Islet precursor cell (in vitro differentiated cells): ENCODE data around the gene TNS3.

ENCODE experiments used
- DNase-seq: peaks from one replicate; pipeline ENCODE4 v3.0.0-alpha.2; 2018

Gene TNS3

DNA sequence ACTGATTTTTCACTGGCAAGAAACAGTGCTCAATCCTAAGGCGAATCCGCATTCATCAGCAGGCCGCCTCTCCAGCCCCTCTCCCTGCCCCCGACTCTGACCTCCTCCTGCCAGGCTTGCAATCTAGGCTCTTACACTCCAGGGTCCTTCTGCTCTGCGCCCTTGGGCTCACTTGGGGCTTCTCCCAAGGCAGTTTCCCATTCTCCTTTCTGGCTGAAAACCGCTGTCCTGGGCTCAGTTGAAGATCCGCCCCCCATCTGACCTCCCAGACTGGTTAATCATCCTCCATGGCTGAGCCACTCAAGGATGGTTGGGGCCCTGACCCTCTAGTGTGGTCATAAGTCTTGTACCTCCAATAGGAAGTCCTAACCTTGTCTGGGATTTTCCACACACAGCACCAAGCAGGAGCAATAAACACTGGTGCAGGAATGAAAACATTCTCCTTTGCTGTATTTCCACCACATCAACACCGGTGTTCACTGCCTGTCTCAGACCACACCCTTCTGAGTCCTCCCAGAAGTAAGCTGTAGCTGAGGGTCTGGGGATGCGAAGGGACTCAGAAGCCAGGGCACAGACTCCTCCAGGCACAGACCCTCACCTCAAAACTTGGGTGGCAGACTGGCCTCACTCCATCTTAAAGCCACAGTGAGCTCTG is 42.4 kb downstream of the TNS3 start:
- DNase-seq: peak; percentile 77

DNA sequence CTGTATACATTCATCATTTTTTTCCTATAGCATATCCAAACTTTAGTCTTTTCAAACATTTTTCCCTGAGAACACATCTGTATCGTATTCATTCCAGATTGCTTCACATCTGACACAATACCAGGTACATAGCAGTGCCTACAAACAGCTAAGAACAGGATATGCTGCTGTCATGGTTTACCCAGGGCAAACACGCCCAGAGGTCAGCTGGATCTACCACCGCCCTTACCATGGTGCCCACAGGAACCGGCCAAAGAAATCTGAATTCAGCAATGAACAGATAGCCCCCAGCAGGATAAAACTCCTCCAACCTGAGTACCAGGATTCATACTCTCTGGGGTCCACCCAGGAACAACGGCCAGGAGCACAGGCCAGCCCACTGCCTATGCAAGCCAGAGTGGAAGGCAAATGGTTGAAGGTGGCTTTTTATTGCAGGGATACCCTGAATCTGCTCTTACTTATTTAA is 43.0 kb downstream of the TNS3 start:
- no peak for DNase-seq

DNA sequence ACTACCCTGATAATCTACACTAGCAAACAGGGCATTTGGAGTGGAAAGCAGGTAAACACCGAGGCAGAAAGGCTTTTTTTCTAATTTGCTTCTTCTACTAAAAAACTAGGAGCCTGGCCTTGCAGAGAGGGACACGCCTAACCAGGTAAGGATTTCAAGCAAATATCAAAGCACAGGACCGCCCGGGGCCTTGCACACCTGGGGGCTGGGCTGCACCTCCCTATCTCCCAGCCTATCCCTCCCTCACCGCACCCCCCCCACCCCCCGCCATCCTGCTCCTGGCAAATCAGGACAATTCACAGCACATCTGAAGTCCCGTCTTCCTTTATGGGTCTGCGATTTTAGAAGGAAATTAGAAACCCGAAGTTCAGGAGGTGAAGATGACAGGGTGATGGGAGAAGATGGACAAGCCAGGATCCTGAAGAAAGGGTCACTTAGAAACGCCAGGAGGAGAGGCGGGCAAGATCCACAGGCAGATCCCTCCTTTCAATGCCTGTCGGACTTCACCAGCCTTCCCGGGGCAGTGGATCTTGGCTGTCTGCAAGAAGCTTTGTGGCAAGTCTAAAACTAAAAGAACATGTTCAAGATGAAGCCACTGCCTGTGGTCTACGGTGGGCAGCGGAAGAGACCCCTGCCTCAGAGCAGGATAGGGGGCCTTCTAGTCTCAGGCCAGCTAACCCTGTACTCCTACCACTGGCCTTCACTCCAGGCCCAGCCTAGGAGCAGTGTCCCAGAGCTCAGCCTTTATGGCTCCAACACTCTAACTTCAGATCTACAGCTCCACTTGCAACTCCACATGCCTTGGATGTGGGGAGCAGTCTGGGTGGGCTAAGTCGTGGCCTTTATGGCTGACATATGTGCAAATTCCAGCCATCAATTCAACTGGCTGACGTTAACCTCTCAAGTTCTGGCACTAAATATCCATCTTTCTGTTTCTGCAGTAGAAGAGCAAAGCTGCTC is 43.9 kb downstream of the TNS3 start:
- DNase-seq: no peak

DNA sequence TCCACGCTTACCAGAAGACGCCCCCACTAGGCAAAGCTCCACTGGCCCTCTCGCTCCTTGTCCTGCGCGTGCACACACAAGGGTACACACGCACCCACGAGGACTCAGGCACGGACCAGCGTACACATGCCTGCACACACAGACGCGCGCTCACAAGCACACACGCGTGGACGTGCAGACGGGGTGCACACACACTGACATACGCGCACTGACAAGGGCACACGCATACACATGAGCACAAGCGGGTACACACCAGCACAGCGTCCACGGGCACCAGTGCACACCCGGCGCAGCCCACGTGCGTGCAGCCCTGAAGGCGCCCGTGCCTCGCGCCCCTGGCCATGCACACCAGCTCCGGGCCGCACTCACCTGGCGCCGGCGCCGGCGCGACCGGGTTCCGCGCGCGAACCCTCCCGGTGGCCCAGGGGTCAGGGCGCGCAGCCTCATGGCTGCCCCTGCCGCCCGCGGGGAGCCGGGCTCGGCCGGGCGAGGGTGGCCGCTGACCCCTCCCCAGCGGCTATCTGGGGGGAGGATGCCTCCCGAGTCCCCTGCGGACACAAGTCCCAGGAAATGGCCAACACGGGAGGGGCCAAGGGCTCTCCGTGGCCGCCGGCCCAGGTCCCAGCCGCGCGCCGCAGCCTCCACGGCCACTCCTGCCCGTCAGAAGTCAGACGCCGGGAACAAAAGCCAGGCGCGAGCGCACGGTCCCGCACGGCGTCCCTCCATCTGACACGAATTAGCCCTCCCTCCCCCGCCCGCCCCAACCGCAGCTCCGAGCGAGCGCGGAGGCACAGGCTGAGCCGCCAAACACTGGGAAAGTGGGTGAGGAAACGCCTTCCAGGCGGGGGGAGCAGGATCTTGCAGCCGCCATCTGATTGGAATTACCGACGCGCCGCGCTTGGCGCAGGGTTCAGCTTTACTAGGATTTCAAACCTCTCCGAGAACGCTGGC is 45.0 kb downstream of the TNS3 start:
- DNase-seq: peak; percentile 89

DNA sequence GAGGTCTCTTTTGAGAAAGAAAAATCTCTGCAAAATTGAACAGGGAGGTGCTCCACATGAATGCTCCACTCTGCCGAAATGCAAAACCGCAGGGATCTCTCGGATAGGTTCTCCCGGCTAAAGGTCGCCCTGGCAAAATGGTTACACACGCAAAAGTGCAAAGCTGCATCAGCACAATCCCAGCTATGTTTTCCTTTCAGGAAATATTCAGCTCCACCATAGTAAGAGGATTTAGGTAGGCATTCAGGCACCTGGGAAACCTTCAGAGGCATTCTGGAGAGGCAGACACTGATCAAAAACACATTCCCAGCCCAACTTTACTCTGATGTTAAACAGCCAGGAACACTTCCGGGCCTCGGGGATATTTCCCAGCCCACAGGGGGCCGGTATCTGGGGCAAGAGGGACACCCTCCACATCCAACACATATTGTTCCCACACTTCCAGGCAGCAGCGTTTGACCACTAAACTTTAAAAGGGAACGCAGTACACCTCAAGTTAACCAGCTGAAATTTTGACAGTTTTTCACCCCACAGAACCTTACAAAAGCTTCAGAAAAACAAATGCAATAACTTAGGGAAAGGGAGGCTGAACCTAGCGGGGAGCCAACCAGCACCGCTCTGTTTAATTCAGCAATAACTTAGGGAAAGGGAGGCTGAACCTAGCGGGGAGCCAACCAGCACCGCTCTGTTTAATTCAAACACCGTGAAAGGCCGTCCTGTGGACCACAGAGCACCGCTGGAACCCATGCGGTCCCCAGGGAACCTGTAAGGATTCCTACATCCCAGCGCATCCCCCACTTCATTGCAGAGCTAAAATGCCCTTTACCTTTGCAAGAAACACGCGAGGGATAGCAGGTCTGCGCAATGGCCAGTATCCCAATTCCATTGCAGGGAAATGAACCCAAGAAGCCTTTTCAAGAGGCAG is 45.9 kb downstream of the TNS3 start:
- DNase-seq: peak; percentile 89

DNA sequence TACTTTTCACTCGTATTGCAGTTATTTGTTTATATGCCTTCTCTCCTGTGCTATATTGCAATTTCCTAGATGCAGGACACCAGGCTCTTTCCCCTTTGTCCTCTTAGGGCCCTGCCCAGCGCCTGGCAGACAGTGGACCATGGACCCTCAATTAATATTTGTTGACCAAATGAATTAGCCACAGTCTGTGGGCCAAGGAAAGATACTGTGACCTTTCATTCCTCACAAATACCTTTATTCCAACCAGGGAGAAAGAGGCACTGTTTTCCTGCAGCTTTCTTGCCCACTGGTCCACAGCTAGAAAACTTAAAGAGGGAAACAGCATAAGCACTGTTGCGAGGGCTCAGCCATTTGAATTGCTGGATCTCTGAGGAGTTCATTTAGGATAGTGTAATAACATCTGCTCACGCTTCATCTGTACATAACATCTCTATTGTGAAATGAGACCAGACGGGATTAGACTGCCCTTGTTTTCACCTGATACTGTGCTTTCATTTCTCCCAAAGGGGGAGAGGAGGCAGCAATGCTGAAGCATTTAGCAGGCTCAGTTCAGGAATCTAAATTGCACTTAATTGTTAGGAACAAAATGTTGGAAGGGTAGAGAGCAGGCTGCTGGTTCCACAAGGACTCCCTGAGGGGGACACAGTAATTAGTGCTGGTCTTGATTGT is 46.7 kb downstream of the TNS3 start:
- DNase-seq: peak; percentile 86

DNA sequence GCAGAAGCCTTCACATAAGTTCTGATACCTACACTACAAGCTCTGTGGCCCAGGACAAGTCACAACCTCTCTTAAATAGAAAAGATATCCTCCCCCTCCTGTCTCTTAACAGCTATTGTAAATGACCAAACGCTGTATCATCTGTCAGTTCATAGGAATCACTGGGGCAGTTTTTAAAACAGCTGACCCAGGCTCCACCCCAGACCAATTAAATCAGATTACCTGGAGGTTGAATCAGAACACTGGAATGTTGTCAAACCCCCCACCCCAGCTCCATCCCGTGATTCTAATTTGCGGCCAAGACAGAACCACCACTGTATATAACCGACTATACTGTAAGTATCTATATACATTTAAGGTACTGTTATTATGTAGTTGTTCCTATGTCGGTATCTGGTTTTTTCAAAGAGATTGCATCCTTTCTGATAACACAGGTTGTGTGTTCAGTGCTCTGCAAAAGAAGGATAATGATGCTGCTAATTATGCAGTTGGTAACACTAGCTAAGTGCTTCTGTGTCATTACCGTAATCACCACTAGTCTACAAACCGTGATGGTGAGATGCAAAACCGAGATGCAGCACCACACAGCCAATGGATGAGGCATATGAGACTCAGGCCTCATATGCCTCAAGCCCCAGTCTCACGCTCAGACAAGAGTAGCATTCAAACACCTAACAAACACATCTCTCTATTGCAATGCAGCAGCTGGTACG is 47.4 kb downstream of the TNS3 start:
- DNase-seq: peak; percentile 95

DNA sequence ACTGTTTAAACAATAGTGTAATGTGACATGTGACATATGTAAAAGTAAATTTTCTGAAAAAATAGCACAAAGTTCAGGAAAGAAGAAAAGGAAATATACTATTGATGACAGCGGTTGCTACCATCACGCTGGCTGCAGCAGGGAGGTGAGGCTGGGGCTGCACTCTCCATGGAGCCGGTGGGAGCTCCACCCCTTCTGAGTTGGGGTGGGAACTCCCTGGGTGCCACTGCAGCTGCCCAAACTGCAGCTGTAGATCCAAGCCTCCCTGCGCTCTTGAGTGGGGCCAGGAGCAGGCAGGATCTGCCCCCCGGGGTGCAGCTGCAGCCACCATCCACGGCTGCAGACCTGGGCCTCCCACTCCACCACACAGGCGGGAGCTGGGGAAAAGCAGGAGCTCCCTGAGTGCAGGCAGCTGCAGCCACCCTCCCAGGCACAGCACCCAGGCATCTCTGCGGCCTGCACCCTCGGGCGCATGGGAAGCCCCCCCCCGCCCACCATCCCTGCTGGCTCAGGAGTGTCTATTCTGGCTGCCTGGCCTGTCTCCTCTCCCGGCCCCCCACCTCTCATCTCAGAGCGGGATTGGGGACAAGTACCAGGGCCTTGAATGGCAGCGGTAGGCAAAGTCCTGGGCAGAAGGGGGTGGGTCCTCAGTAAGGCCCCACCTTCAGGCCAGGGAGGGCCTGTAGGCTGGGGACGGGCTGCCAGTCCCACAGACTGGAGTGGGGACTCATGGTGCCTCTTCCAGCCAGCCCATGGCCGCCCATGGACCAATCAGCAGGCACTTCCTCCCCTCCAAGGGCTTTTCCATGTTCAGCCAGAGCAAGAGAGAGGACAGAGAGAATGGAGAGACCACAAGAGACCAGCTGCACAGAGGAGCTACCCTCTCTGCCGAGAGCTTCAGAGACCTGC is 50.1 kb downstream of the TNS3 start:
- peak; percentile 49 for DNase-seq

DNA sequence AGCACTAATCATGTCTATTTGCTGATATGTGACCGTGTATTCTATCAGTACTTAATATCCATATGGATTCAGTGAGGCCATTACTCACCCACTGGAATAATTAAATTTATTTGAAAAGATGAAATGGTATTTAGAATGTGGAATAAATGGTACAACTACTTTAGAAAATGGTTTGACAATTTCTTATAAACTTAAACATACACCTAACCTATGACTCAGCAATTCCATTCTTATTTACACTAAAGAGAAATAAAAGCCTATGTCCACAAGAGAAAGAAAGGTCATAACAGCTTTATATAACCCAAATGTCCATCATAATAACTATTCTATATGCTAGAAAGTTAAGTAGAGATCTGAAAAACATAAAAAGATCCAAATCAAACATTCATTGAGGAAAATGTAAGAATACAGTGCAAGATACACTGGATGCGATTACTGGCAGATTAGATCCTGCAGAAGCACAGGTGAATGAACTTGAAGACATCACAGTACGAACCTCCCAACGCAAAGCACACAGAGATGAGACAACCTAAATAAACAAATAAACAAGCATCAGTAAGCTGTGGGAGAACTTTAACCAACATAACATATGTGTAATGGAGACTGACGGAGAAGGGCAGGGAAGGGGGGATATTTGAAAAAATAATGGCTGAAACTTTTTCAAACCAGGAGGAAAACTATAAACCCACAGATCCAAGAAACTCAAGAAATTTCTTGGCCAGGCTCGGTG is 51.9 kb downstream of the TNS3 start:
- no peak for DNase-seq

DNA sequence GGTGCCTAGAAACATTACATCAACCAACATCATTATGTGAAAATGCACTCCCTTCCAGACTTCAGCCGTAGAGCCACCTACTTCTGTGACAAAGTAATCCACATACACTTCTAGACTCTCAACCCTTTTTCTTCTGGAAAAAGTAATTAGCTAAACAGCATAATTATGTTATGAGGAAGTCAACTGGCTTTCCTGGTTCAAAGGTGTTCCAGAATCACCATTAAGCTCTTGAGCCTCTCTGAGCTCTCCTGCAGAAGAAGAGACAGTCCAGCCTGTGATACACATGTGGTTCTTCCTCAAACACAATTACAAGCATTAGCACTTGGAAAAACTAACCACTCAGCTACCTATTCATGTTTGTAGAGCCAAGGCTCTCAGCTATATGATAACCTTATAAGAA is 52.5 kb downstream of the TNS3 start:
- no peak for DNase-seq

DNA sequence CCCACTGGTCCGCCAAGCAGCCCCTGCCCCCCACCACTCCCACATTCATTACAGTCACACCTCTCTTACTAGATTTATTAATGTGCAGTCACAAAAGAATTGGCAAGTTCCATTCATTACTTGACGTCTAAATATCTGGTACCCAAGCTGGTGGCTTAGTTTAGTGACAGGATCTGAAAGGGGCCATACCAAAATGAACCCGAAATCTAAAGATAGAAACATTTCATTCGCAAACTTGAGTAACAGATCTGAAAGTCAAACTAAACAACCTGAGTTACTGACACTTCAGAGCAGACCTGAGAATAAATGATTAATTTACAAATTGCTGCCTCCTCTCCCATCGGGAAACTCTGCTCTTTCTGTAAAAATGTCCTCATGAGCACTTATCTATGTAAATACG is 53.4 kb downstream of the TNS3 start:
- no peak for DNase-seq

DNA sequence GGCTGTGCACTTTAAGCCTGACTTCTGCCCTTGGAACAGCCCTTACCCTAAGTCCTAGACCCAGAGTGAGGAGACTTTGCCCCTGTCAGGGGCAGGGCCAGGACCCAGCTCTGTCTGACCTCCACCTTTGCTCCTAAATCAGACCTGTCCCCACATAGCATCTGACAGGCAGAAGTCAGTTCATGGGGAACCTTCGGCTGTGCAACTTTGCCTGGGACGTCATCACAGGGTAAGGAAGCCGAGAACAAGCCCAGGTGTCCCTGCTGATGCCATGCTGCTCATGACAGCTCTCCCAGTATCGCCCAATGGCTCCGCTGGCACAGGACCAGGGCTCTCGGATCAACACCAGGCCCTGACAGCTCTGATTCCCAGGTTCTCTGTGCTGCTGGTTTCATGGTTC is 55.4 kb downstream of the TNS3 start:
- no peak for DNase-seq

DNA sequence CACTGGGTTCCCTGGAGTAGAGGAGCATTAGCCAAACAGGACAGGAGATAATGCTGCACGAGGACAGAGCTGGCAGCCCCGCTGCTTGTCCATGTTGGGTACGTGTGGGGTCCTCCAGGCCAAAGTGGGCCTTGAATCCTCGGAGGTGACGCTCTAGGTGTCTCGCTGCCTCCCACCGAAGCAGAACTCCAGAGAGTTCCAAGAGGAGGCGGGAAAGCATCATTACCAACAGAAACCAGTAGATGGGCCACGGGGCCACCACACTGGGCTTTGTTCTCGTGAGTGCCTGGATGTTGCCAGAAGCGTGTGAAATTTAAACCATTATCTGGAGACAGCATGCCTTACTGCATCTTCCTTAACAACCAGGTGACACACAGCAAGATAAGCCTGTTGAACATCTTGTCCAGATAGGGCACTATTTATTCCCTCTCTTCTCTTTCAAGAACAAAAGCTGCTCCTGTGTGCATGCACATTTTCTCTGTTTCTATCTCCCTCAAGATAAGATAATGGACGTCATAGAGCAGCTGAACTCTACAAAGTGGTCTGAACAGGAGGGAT is 56.8 kb downstream of the TNS3 start:
- DNase-seq: no peak

DNA sequence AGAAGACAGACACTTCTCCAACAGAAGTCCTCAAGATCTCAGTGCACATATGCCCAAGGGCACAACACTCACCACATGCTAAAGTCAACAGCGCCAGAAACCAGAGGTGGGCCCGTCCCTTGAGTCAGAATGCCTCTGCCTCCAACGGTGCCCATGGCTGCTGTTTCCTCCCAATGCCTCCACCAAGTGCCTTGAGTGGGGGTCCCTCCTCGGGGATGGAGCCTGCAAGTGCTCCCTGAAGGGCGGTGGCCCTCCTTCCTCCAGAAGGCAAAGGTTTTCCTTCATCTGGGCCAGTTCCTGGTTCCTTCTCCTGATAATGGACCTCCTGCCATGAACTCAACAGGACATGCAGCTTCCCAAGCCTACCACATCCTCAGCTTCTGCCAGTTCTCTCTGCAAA is 58.5 kb downstream of the TNS3 start:
- no peak for DNase-seq

DNA sequence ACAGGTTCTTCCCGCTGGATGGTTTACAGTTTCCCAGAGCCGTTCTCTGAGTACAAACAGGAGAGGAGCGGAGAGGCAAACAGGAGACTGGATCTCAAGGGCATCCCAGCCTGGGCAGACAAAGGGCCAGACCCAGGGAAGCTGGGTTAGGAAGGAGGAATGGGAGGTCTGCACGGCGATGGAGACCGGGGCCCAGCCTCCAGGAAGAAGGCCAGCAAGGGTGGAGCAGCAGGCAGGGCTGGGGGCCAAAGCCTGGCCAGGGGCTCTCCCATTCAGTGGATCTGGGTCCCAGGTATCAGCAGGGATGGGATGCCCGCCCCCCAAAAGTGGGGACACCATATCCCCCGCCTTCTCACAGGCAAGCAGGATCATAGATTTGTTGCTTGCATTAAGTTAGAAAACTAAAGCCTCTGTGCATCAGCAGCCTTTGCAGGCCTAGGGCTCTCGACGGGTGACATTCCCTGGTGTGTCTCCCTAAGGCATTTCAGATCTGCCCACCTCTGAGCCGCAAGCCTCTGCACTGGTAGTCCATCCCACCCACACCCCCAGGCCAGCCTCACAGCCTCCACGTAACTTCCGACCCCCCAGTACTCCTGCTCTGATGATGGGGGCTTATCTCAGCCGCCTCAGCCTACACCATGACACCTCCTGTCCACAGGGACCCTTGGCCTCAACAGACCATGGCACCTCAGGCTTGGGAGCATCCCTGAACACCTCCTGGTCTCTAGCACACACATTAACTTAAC is 59.9 kb downstream of the TNS3 start:
- no peak for DNase-seq

DNA sequence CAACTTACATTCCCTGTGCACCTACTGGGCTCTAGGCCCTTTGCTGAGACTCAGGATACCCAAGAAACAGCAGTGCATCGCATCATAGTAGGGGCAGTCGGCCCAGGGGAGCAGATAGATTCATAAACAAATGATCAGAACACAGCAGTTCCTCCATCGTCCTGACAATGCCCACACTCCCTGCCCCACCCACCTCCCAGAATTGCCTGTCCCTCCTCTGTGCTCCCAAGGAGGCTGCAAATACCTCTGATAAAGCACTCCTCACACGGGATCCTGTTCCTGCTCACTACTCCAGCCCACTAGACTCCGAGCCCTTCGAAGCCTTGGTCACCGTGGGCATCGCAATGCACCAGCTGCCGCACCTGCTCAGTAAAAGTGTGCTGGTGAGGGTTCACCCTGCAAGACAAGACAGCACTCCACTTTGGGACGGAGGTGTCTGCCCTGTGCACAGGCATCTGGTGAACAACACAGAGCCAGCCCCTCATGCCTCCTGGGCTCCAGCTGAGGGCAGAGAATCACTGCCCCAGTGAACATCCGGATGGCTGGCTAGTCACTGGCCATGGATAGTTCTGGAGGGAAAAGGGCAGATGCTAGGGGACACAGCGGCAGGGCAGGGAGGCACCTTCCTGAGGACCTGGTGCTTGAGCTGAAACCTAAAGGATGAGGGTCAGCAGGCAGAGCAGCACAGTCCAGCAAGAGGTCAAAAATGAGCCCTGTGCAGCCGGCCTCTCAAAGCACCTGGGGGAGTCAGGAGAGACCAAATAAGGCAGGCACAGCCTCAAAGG is 60.7 kb downstream of the TNS3 start:
- no peak for DNase-seq

DNA sequence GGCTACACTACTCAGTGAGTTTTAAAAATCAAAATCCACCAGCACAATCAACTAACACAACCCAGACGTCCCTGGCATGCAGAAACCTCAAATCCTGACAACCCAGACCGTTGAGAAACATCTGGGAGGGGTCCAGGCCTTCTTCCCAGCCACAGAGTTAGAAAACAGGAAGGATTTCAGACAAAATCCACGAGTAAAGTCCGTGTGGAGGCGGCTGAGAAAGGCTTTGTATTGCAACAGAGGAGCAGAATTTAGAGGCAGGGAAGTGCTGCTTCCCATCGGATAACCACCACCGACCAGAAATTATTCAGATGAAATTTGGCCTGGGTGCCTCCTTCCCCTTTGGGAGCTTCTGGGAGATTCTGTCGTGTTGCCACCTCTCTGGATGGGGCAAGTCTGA is 61.5 kb downstream of the TNS3 start:
- peak; percentile 75 for DNase-seq
